Sciatic nerve (tissue), 1 donor: ENCODE results near the gene CLTCL1. TPM values are rescaled to one million over a fixed set of nuclear protein-coding genes. Genes with fewer than 3 reads are reported as not detected.

ENCODE experiments used
- total RNA-seq: library from RNA; stranded (reverse); fragmentation: NEBNext Ultra II Directional; extraction: Animal tissue kit (Norgen Biotek cat#: 25700); gene quantifications from one replicate; pipeline ENCODE4 v1.2.1, GENCODE V29; 2021
- donor health status: DM: no; HTN: no; CAD: no.

Gene CLTCL1
- total RNA-seq, 1 donor from 2014 or later, result 14.2 TPM

Other genes starting within 250 kb of the CLTCL1 start
- 37.2 TPM for gene DGCR2, start 169.3 kb downstream of the CLTCL1 start, total RNA-seq
- gene TSSK2, start 160.4 kb downstream of the CLTCL1 start, total RNA-seq, result not detected
- 14.8 TPM for gene ESS2, start 147.1 kb downstream of the CLTCL1 start, total RNA-seq
- not detected for gene GSC2, start 141.4 kb downstream of the CLTCL1 start, total RNA-seq
- gene SLC25A1, start 113.0 kb downstream of the CLTCL1 start, total RNA-seq, result 54.1 TPM
- 26.2 TPM for gene HIRA, start 140.0 kb upstream of the CLTCL1 start, total RNA-seq
- gene MRPL40, start 140.8 kb upstream of the CLTCL1 start, total RNA-seq, result 18.7 TPM
- gene C22orf39, start 156.0 kb upstream of the CLTCL1 start, total RNA-seq, result 43.8 TPM
- 41.5 TPM for gene UFD1, start 187.5 kb upstream of the CLTCL1 start, total RNA-seq
- not detected for gene CDC45, start 188.2 kb upstream of the CLTCL1 start, total RNA-seq
- gene CLDN5, start 232.7 kb upstream of the CLTCL1 start, total RNA-seq, result 136 TPM